Heart left ventricle (tissue), 16 donors: ENCODE results near the gene MAP1B. TPM values are rescaled to one million over a fixed set of nuclear protein-coding genes. Genes with fewer than 3 reads are reported as not detected.
A peak's percentile ranks its signal among the peaks of the same experiment; 100 is the strongest.

Experiments
- ATAC-seq, 4 donors: fragments of 200-7000 bp; cut with Tn5 transposase; one replicate each; pipeline ENCODE4 v1.9.1; 2020 to 2022; ENCODE audit warnings: moderate library complexity in 4 of 4, mild to moderate bottlenecking in 3 of 4, moderate number of reproducible peaks in 1 of 4
- DNase-seq, 5 donors: peaks; one replicate each; pipeline ENCODE4 v3.0.0-alpha.2; 2020
- H3K27ac ChIP-seq, 12 donors: fragments of 200-600 bp; sonication (generic) in 4 of 12; one replicate each; pipeline versions ENCODE4 v1.5.0 to v1.8.0; 2016 to 2022; ENCODE audit warnings: mild to moderate bottlenecking in 2 of 12
- H3K27me3 ChIP-seq, 9 donors: fragments of 200-600 bp; sonication (generic) in 2 of 9; one replicate each; pipeline versions ENCODE4 v1.5.1 to v1.8.0; 2016 to 2022; ENCODE audit warnings: mild to moderate bottlenecking in 3 of 9
- H3K36me3 ChIP-seq, 9 donors: fragments of 200-600 bp; sonication (generic) in 2 of 9; one replicate each; pipeline versions ENCODE4 v1.5.0 to v1.8.0; 2018 to 2022; ENCODE audit warnings: mild to moderate bottlenecking in 2 of 9
- H3K4me1 ChIP-seq, 12 donors: fragments of 200-600 bp; sonication (generic) in 4 of 12; one replicate each; pipeline versions ENCODE4 v1.5.0 to v1.8.0; 2016 to 2022; ENCODE audit warnings: mild to moderate bottlenecking in 3 of 12
- H3K4me3 ChIP-seq, 12 donors: fragments of 200-600 bp; sonication (generic) in 4 of 12; one replicate each; pipeline versions ENCODE4 v1.5.0 to v1.8.0; 2017 to 2022; ENCODE audit warnings: mild to moderate bottlenecking in 9 of 12, moderate library complexity in 4 of 12
- H3K9me3 ChIP-seq, 12 donors: fragments of 200-600 bp; sonication (generic) in 4 of 12; one replicate each; pipeline versions ENCODE4 v1.5.0 to v1.8.0; 2016 to 2022; ENCODE audit warnings: mild to moderate bottlenecking in 1 of 12
- CTCF ChIP-seq, 12 donors: fragments of 200-600 bp; sonication (generic) in 4 of 12; IDR thresholded peaks; one replicate each; pipeline versions ENCODE4 v1.5.0 to v1.8.0; 2018 to 2022; ENCODE audit warnings: antibody characterized with exemption in 12 of 12, mild to moderate bottlenecking in 5 of 12
- POLR2A ChIP-seq, 2 donors: fragments of 450-650 bp; IDR thresholded peaks; one replicate each; pipeline ENCODE4 v1.6.1; 2017; ENCODE audit warnings: antibody characterized with exemption in 2 of 2, mild to moderate bottlenecking in 2 of 2, moderate library complexity in 2 of 2
- WGBS, 4 donors: extraction: QIAGEN DNeasy Blood & Tissue Kit in 2 of 4; methylation state at CpG; one replicate each; pipeline versions ENCODE4 v1.1.5 to v1.1.7; 2013 to 2018; 5-methylcytosine and 5-hydroxymethylcytosine counted together
- intact Hi-C, 10 donors: fragments of 100-400 bp; cut with DNase I; formaldehyde crosslinking; loops; one replicate each; pipeline versions ENCODE4 v1.11.1 to v1.14.2; 2022
- polyA plus RNA-seq, 2 donors: library from polyadenylated mRNA; stranded (reverse); fragments of 200-250 nt; gene quantifications; one replicate each; pipeline ENCODE4 v1.2.3, GENCODE V29; 2013
- total RNA-seq, 9 donors: library from RNA; depleted of rRNA in 2 of 9; stranded (reverse); fragments of >200 nt in 2 of 9; fragmentation: NEBNext Ultra II Directional in 3 of 9; extraction: Animal tissue kit (Norgen Biotek cat#: 25700) in 3 of 9; gene quantifications; one replicate each; pipeline versions ENCODE4 v1.1.0 to v1.2.4, GENCODE V29; 2016 to 2023
- donor health status: ischemic (EF 13 %, LVEDD 7.1; RV severe dilation, severe dysfunction).
- donor health status: healthy with polysubstance abuse.
- donor health status: DM: no; HTN: yes; CAD: no.
- donor health status: DM: no; HTN: no; CAD: no.
- donor health status: ischemic (EF 25% LVEDD 6.9; RV normal size, moderate dysfunction).
- donor health status: ischemic (EF 25% LVEDD 5.7; RV mildly dilated, moderate dysfunction).
- donor health status: healthy.
- donor health status: DM: yes; HTN: yes; CAD: no.
- donor health status: ischemic (EF 35%, LVEDD 5.7; RV mildly dilated, moderate dysfunction).
- donor health status: nonischemic (EF 11% LVEDD 7.7; RV severe dilation, severe dysfunction).
- donor health status: DM: yes; HTN: yes; CAD: no.
- donor health status: PGD.
- donor health status: ischemic (EF 29% LVEDD 5.4; RV normal size, mild dysfunction).
- donor health status: nonischemic (EF 23%, LVEDD 6.1; RV moderate dilation, normal function).

The MAP1B gene
- total and polyA plus RNA-seq, 11 donors: 10.1 to 603 (median 133) TPM

GRCh38 chr5:72187388-72188075, 80.3 kb downstream of the MAP1B start:
- no peak for ATAC-seq
- H3K27me3 ChIP-seq: no peaks in the 10 kb centered on the region
- WGBS, 4 donors: 73 to 92% (median 88%) methylated on average over 5 of the region's 5 CpGs
- no peak for DNase-seq
- H3K36me3 ChIP-seq: peaks cover 0 to 68% (median 24%) of the 10 kb centered on the region in 9 donors
- H3K27ac ChIP-seq: no peak overlapping the region
- no peak overlapping the region for H3K4me3 ChIP-seq
- no peak for TF ChIP-seq POLR2A (IDR thresholded peaks at IDR 0.05)
- TF ChIP-seq CTCF (IDR thresholded peaks at IDR 0.05): no peak
- intact Hi-C loops: loop anchor here in 1 of 10 donors (10.0 kb wide), 1 partner anchor 53 kb away; no protein-coding TSS in a partner anchor
- H3K9me3 ChIP-seq: no peaks in the 10 kb centered on the region
- peaks cover 0 to 39% (median 15%) of the 10 kb centered on the region in 12 donors for H3K4me1 ChIP-seq

DNA sequence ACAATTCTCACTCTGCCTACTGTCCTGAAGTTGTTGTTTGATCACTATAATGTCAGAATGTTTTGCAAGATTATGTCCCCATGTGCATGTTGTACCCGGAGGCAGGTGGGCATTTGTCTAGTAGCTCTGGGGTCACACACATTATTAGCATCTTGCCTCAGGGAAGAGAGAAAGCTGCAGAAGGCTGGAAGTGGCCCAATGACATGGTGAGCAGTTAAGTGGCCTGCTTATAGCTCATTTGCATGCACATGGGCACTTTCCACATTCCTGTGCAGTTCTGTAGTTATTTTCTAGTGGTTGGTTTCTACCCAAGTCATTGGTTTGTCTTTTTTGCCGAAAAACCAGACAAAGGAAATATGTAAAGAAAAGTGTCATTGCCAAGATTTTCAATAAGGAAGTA, 80.9 kb downstream of the MAP1B start:
- intact Hi-C loops: loop anchor here in 1 of 10 donors (10.0 kb wide), 1 partner anchor 53 kb away; no protein-coding TSS in a partner anchor
- H3K36me3 ChIP-seq: peaks cover 0 to 72% (median 24%) of the 10 kb centered on the region in 9 donors

DNA sequence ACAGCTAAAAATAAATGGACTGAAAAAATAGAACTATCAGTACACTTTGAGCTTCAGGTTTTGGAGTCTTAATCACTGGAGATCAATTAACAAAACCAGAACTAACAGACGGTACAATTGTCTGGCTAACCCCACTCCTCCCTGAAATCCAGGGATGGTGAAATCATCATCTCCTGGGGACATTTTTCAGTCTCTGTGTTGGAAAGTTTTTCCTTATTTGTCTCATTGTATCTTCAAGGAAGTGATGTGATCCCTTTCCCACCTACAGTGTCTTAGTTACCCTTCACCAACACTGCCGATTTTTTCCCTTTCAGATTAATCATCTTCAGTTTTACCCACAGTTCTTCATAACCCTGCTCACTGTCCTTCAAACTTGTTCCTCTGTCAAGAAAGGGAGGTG, 81.9 kb downstream of the MAP1B start:
- Histone ChIP-seq H3K4me1 (peaks cover 0 to 36% (median 13%) of the 10 kb centered on the region in 12 donors), H3K27ac (no peak overlapping the region), H3K4me3 (no peak overlapping the region), H3K27me3 (no peaks in the 10 kb centered on the region), H3K36me3 (peaks cover 0 to 72% (median 25%) of the 10 kb centered on the region in 9 donors), H3K9me3 (no peaks in the 10 kb centered on the region)
- 61 to 68% (median 68%) methylated on average over 2 of the region's 2 CpGs for WGBS, 4 donors
- peak in 1 of 4 donors; percentile 20 for ATAC-seq
- TF ChIP-seq POLR2A (IDR thresholded peaks at IDR 0.05): no peak
- no peak for TF ChIP-seq CTCF (IDR thresholded peaks at IDR 0.05)
- intact Hi-C loops: loop anchor here in 1 of 10 donors (10.0 kb wide), 1 partner anchor 54 kb away; no protein-coding TSS in a partner anchor
- DNase-seq: no peak

More for the DNA sequence above, 80.9 kb downstream of the MAP1B start:
- Histone ChIP-seq H3K27me3 (no peaks in the 10 kb centered on the region), H3K4me1 (peaks cover 0 to 39% (median 15%) of the 10 kb centered on the region in 12 donors), H3K4me3 (no peak overlapping the region), H3K9me3 (no peaks in the 10 kb centered on the region), H3K27ac (no peak overlapping the region)
- TF ChIP-seq POLR2A (IDR thresholded peaks at IDR 0.05) (no peak), CTCF (IDR thresholded peaks at IDR 0.05) (no peak)
- ATAC-seq: no peak
- DNase-seq: no peak
- WGBS, 4 donors: 90 to 95% (median 93%) methylated on average over 2 of the region's 2 CpGs

DNA sequence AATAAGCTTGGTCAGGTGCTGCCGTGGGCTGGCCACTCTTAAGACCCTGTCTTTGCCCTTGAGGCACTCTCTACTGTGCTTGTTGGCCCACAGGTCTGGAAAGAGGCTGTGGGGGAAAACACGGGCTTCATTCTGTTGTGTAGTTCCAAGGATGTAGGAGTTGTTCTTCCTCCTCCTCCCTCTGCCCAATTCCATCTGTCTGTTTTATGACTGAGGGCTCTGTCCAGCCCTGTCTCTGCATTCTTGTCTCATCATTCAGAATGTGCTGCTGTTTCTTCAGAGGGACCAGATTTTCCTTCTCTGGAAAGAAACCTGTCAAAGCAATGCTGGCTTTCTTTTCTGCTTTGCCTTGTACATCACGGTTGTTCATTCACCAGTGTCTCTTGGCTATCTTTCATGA, 84.1 kb downstream of the MAP1B start:
- ATAC-seq (peak in 1 of 4 donors; percentile 50), DNase-seq (no peak)
- intact Hi-C loops: no loop called here
- TF ChIP-seq POLR2A (IDR thresholded peaks at IDR 0.05) (no peak), CTCF (IDR thresholded peaks at IDR 0.05) (no peak)
- Histone ChIP-seq H3K9me3 (no peaks in the 10 kb centered on the region), H3K27me3 (no peaks in the 10 kb centered on the region), H3K27ac (no peak overlapping the region), H3K36me3 (peaks cover 0 to 77% (median 37%) of the 10 kb centered on the region in 9 donors), H3K4me3 (no peak overlapping the region), H3K4me1 (peaks cover 0 to 22% (median 2%) of the 10 kb centered on the region in 12 donors)
- 64 to 79% (median 74%) methylated on average over 3 of the region's 3 CpGs for WGBS, 4 donors
